ENCODE data around the gene DNAJA2.

GRCh38 chr16:47017636-47018035, 44.2 kb upstream of the DNAJA2 start:
- no peak for TF ChIP-seq CTCF (IDR thresholded peaks at IDR 0.05)
- TF ChIP-seq POLR2A (IDR thresholded peaks at IDR 0.05): no peak
